GM19043 (cell line): Measurements from ENCODE around the gene BTG3.
A peak's percentile ranks its signal among the peaks of the same experiment; 100 is the strongest.

Experiments used
- ATAC-seq: cut with Tn5 transposase; IDR thresholded peaks from one replicate; pipeline ENCODE4 v1.9.1; 2021; ENCODE audit warnings: low read depth; ENCODE audit not compliant: unreplicated experiment

BTG3 gene, protein sequence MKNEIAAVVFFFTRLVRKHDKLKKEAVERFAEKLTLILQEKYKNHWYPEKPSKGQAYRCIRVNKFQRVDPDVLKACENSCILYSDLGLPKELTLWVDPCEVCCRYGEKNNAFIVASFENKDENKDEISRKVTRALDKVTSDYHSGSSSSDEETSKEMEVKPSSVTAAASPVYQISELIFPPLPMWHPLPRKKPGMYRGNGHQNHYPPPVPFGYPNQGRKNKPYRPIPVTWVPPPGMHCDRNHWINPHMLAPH

GRCh38 chr21:17612565-17613241, at the start of gene BTG3:
BTG3 (minus strand) TSS chr21:17612901; CDS start chr21:17609144, 3,757 bp downstream.
- ATAC-seq = peak; percentile 68

GRCh38 chr21:17660862-17661261, 48.2 kb upstream of the BTG3 start:
- ATAC-seq = no peak

DNA sequence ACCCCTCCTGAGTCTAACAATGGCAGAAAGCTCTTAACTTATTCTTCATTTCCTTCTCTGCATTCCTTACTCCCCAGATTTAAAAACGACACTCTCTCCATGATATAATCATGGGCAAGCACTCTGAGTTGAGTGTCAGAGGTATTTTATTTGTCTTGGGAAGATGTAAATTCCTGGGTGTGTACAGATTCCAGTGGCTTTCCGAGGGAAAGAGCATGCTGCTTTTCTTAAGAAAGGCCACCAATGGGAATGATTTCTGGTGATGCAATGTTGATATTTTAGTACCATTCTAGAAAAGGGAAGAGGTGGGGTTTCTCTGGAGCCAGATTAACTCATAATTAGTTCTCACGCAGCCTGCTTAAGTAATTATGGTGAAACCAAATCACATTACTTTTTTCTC, 47.8 kb upstream of the BTG3 start:
- ATAC-seq = no peak

GRCh38 chr21:17658931-17659330, 46.2 kb upstream of the BTG3 start:
- no peak for ATAC-seq

DNA sequence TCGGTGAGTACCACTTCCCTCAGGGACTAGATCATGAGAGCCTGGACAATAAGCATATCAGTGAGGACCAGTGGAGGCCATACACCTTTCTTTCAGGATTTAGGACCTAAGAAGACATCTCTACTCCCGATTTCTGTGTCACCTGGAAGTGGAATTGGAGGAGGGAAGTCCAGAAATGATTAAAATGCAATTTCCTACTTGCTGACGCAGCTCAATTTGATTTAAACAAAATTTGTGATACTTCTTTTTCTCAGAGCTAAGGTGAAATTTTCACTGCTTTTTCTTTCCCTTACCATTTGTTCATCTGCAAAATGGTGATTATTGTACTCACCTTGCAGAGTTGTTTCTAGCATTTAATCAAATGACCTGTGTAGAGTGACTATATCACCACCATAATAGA, 38.8 kb upstream of the BTG3 start:
- ATAC-seq = no peak

DNA sequence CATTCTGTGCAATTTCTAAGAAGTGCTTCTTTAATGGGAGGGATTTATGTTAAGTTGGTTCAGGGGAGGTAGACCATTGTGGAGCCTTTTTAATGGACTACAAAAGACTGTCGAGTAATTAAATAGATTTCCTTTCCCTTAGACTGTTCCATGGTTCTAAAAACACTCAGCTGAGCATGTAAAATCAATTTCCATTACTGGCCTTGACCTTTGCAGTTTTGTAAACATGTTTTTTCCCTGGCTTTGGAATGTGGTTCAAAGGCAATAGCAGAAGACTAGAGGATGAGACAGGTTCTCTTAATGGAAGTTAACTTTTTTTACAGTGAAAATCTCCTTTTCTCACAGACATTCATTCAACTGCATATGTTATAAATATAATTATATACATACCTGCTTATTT, 37.6 kb upstream of the BTG3 start:
- ATAC-seq = no peak

GRCh38 chr21:17646790-17647189, 34.1 kb upstream of the BTG3 start:
- no peak for ATAC-seq

GRCh38 chr21:17644186-17644585, 31.5 kb upstream of the BTG3 start:
- no peak for ATAC-seq

DNA sequence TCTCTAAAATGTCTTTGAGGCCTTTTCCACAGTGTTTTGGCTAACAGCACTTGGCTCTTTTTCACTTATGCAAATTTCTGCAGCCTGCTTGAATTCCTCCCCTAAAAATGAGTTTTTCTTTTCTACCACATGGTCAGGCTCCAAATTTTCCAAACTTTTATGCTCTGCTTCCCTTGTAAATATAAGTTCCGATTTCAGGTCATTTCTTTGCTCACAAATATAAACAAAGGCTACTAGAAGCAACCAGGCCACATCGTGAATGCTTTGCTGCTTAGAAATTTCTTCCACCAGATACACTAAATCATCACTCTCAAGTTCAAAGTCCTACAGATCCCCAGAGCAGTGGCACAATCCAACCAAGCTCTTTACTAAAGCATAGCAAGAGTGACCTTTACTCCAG, 28.1 kb upstream of the BTG3 start:
- no peak for ATAC-seq

GRCh38 chr21:17636711-17637110, 24.0 kb upstream of the BTG3 start:
- no peak for ATAC-seq

- no peak for ATAC-seq
These were observed 18.5 kb upstream of the BTG3 start for GRCh38 chr21:17631195-17631594.

- ATAC-seq = no peak
These were observed 9.3 kb upstream of the BTG3 start for GRCh38 chr21:17622018-17622417.

DNA sequence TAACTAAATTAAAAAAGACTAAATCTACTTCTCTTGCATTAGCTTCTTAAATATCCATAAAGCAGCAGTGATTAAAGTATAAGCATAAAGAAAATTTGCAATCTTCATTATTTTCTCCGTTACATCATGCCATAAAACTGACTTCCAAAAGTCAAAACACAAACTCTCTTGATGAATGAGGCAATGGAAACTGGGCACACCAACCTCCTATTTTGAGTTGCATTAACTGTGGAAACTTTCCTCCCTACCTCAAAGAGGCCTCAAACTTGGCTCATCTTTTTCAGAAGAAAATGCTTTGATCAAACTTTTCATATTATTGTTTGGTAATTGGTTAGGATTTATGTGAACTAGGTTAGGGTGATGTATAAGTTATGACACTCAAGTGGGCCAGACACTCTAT, 4.1 kb upstream of the BTG3 start:
- no peak for ATAC-seq

- peak; percentile 6 for ATAC-seq
These were observed 558 bp upstream of the BTG3 start for GRCh38 chr21:17613242-17613676.

GRCh38 chr21:17612023-17612564, 607 bp downstream of the BTG3 start:
- peak; percentile 4 for ATAC-seq

- ATAC-seq = peak; percentile 52
These were observed 1.2 kb downstream of the BTG3 start for GRCh38 chr21:17611414-17612022.

- ATAC-seq = no peak
These were observed 1.8 kb downstream of the BTG3 start for GRCh38 chr21:17610911-17611310.

GRCh38 chr21:17609681-17610080, 3.0 kb downstream of the BTG3 start:
- no peak for ATAC-seq

- ATAC-seq = no peak
These were observed 5.0 kb downstream of the BTG3 start for GRCh38 chr21:17607684-17608083.

DNA sequence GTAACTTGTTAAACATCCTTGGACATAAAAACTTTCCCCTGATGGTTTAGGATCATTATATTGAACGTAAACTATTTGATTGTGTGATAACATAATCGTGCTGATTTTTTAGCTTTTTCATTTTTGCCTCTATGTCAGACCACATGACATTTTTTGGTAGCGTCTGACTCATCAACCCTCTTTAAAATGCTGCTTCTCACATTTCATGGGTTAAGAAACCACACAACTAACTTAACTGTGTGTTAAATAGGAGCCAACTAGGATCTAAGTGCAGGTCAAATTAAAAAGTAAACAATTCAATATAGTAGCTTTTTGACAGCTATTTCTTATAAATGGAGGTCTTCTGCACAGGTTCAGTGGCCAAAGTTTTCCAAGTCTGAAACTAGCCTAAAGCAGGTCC, 9.8 kb downstream of the BTG3 start:
- no peak for ATAC-seq

DNA sequence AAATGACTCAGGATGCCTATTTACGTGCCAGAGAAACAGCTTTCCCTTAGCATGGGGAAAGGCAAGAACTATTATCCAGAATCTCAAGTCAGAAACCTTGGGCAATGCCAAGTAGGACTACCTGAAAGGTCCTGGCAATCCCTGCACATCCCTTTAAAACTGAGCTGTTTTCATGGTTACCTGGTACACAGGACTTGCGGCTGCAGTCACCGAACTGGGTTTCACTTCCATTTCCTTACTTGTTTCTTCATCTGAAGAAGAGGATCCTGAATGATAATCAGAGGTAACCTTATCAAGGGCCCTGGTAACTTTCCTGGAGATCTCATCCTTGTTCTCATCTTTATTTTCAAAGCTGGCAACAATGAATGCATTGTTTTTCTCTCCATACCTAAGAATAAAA, 14.3 kb downstream of the BTG3 start:
- ATAC-seq = peak; percentile 67

DNA sequence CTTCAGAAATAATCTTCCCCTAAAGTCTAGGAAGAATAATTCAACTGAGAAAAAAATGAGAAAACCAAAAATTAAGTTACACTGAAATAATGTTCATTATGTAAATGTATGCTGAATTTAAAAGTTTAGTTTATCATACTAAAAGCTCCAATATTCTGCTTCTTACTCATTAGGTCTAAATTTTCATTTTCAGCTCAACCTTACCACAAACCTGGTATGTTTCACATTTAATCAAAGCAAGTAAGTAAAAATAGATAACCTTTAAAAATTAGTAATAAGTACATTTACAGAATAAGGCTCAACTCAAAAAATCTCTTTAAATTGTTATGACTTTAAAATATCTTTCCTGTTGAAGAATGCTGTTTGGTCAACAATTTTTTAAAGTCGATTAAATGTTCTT, 15.0 kb downstream of the BTG3 start:
- no peak for ATAC-seq
